Loucy (cell line): ENCODE measurements around the gene NUAK2.

ENCODE experiments used
- CTCF ChIP-seq: fragments of 200-600 bp; sonication (generic); conservative IDR thresholded peaks from 2 replicates; pipeline ENCODE4 v1.5.1; 2014; ENCODE audit warnings: mild to moderate bottlenecking, antibody characterized with exemption, low read length
- EZH2phosphoT487 ChIP-seq: fragments of 200-600 bp; IDR thresholded peaks from 2 replicates; pipeline ENCODE4 v1.6.1; 2018; ENCODE audit warnings: antibody characterized with exemption, mild to moderate bottlenecking, moderate library complexity, borderline replicate concordance

- TF ChIP-seq CTCF (no peak; the same call in 1 of the 2 replicates), EZH2phosphoT487 (no peak)
These were observed 22.0 kb upstream of the NUAK2 start for GRCh38 chr1:205343431-205344065.
